Fibroblast of the aortic adventitia (primary cell): ENCODE measurements around the gene ZFY. TPM values are rescaled to one million over a fixed set of nuclear protein-coding genes. Genes with fewer than 3 reads are reported as not detected.

Source experiments
- DNase-seq: peaks from one replicate; pipeline ENCODE4 v3.0.0-alpha.2; 2010; ENCODE audit warnings: low read depth
- H3K4me3 ChIP-seq: 2 replicates; pipeline ENCODE4 v1.5.1; 2011; ENCODE audit warnings: low read depth, mild to moderate bottlenecking, control low read depth, low read length, moderate library complexity
- CTCF ChIP-seq: IDR thresholded peaks from 2 replicates; pipeline ENCODE4 v1.5.1; 2011; ENCODE audit warnings: mild to moderate bottlenecking, low read length, control low read depth, inconsistent platforms; ENCODE audit not compliant: insufficient read depth
- total RNA-seq: library from RNA; depleted of rRNA; stranded (reverse); fragments of >200 nt; gene quantifications from 2 replicates; pipeline ENCODE4 v1.2.3, GENCODE V29; 2012; ENCODE audit warnings: low replicate concordance

Gene ZFY
- total RNA-seq, 1 donor: 0.18 TPM

- no peak overlapping the region for H3K4me3 ChIP-seq
- no peak for DNase-seq
- TF ChIP-seq CTCF: no peak
Measured at GRCh38 chrY:2907356-2907755, 27.8 kb upstream of the ZFY start.

GRCh38 chrY:2913066-2913815 lies 21.9 kb upstream of the ZFY start:
- DNase-seq: no peak
- H3K4me3 ChIP-seq: no peak overlapping the region
- TF ChIP-seq CTCF: no peak

- no peak for TF ChIP-seq CTCF
- DNase-seq: no peak
- no peak overlapping the region for H3K4me3 ChIP-seq
Measured at GRCh38 chrY:2934078-2934477, 1.1 kb upstream of the ZFY start.

- no peak overlapping the region for H3K4me3 ChIP-seq
- DNase-seq: no peak
- no peak for TF ChIP-seq CTCF
Measured at GRCh38 chrY:2935716-2936435, 695 bp downstream of the ZFY start.

- no peak overlapping the region for H3K4me3 ChIP-seq
- DNase-seq: no peak
- TF ChIP-seq CTCF: no peak
Measured at GRCh38 chrY:2936436-2936750, 1.2 kb downstream of the ZFY start.

GRCh38 chrY:2937149-2937548 lies 2.0 kb downstream of the ZFY start:
- no peak overlapping the region for H3K4me3 ChIP-seq
- no peak for TF ChIP-seq CTCF
- no peak for DNase-seq
